Peyer's patch (tissue), 4 donors: Measurements from ENCODE around the gene USH2A.

Experiments used
- POLR2A ChIP-seq, 2 donors: fragments of 450-650 bp; IDR thresholded peaks; one replicate each; pipeline ENCODE4 v1.5.1; 2017; ENCODE audit warnings: antibody characterized with exemption in 2 of 2, mild to moderate bottlenecking in 2 of 2, moderate library complexity in 2 of 2
- TF ChIP-seq, protein P1 (sequence below), 6 experiments: fragments of 450-650 bp in 4 of 6; fragments of 200-600 bp in 2 of 6; sonication (generic) in 1 of 6; IDR thresholded peaks; one replicate each; pipeline ENCODE4 v1.5.1; 2017 to 2019; ENCODE audit warnings: antibody characterized with exemption in 6 of 6, mild to moderate bottlenecking in 3 of 6, moderate library complexity in 1 of 6

DNA sequence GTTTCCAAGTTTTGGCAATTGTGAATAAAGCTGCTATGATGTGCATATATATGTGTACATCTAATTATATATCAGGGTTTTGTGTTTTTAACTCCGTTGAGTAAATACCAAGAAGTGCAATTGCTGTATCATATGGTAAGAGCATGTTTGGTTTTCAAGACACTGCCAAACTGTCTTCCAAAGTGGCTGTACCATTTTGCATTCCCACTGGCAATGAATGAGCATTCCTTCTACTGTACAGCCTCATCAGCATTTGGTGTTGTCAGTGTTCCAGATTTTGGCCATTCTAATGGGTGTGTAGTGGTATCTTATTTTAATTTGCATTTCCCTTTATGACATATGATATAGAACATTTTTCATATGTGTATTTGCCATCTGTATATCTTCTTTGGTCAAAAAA lies 246.3 kb downstream of the USH2A start:
- TF ChIP-seq, protein P1, sequence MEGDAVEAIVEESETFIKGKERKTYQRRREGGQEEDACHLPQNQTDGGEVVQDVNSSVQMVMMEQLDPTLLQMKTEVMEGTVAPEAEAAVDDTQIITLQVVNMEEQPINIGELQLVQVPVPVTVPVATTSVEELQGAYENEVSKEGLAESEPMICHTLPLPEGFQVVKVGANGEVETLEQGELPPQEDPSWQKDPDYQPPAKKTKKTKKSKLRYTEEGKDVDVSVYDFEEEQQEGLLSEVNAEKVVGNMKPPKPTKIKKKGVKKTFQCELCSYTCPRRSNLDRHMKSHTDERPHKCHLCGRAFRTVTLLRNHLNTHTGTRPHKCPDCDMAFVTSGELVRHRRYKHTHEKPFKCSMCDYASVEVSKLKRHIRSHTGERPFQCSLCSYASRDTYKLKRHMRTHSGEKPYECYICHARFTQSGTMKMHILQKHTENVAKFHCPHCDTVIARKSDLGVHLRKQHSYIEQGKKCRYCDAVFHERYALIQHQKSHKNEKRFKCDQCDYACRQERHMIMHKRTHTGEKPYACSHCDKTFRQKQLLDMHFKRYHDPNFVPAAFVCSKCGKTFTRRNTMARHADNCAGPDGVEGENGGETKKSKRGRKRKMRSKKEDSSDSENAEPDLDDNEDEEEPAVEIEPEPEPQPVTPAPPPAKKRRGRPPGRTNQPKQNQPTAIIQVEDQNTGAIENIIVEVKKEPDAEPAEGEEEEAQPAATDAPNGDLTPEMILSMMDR (IDR thresholded peaks at IDR 0.05): no peak
- TF ChIP-seq POLR2A (IDR thresholded peaks at IDR 0.05): no peak
